ENCODE data around the gene KBTBD3.
"Not testable (repeated sequence)": the region's sequence is repeated elsewhere in the genome, so short reads cannot be mapped to it uniquely, and the experiment has no call there.

- TF ChIP-seq CTCF, POLR2A (IDR thresholded peaks at IDR 0.05): not testable (repeated sequence)
These were observed 74.1 kb downstream of the KBTBD3 start for GRCh38 chr11:106003094-106003493.
